Suprapubic skin (tissue), 4 donors: ENCODE measurements around the gene PXDC1.

Experiments
- CTCF ChIP-seq, 2 donors: fragments of 200-600 bp in 1 of 2; fragments of 450-650 bp in 1 of 2; sonication (generic) in 1 of 2; IDR thresholded peaks; one replicate each; pipeline ENCODE4 v1.5.1; 2016 to 2019; ENCODE audit warnings: antibody characterized with exemption in 2 of 2, mild to moderate bottlenecking in 1 of 2, moderate library complexity in 1 of 2
- EP300 ChIP-seq: sonication (generic); formaldehyde crosslinking; IDR thresholded peaks from one replicate; pipeline ENCODE4 v1.6.1; 2017; ENCODE audit warnings: antibody characterized with exemption
- POLR2A ChIP-seq, 2 donors: fragments of 450-650 bp; IDR thresholded peaks; one replicate each; pipeline ENCODE4 v1.6.1; 2017; ENCODE audit warnings: antibody characterized with exemption in 2 of 2, mild to moderate bottlenecking in 2 of 2, moderate library complexity in 2 of 2
- POLR2AphosphoS5 ChIP-seq, 3 donors: sonication (generic); formaldehyde crosslinking; IDR thresholded peaks; one replicate each; pipeline ENCODE4 v1.6.1; 2017; ENCODE audit warnings: antibody characterized with exemption in 3 of 3

GRCh38 chr6:3701631-3702030 is 49.9 kb downstream of the PXDC1 start:
- TF ChIP-seq CTCF (IDR thresholded peaks at IDR 0.05) (no peak), POLR2AphosphoS5 (IDR thresholded peaks at IDR 0.05) (no peak), POLR2A (IDR thresholded peaks at IDR 0.05) (no peak), EP300 (no peak)
